Mesenchymal stem cell (in vitro differentiated cells and primary cell): ENCODE measurements around the gene MPP2.

Source experiments
- DNase-seq: peaks from one replicate; pipeline ENCODE4 v3.0.0-alpha.2; 2013
- H2AFZ ChIP-seq: one replicate; pipeline ENCODE4 v1.6.1; 2013; ENCODE audit warnings: low read depth, mild to moderate bottlenecking, control low read depth, inconsistent platforms, low read length, moderate library complexity
- H2AK5ac ChIP-seq: 2 replicates; pipeline ENCODE4 v1.6.1; 2013; ENCODE audit warnings: low read length, moderate library complexity, mild to moderate bottlenecking, inconsistent platforms; ENCODE audit not compliant: severe bottlenecking
- H2BK120ac ChIP-seq: one replicate; pipeline ENCODE4 v1.6.1; 2013; ENCODE audit warnings: low read depth, mild to moderate bottlenecking, inconsistent platforms, low read length, moderate library complexity
- H2BK12ac ChIP-seq, 2 experiments: one replicate each; pipeline ENCODE4 v1.6.1; 2013; ENCODE audit warnings: inconsistent platforms in 2 of 2, low read length in 2 of 2, mild to moderate bottlenecking in 2 of 2, moderate library complexity in 2 of 2, control low read depth in 1 of 2
- H2BK15ac ChIP-seq: one replicate; pipeline ENCODE4 v1.6.1; 2013; ENCODE audit warnings: mild to moderate bottlenecking, low read depth, inconsistent platforms; ENCODE audit not compliant: poor library complexity, severe bottlenecking
- H2BK5ac ChIP-seq: 2 replicates; pipeline ENCODE4 v1.6.1; 2013; ENCODE audit warnings: low read depth, mild to moderate bottlenecking, low read length, control low read depth, inconsistent platforms; ENCODE audit not compliant: poor library complexity, severe bottlenecking
- H3K14ac ChIP-seq, 2 experiments: one replicate each; pipeline ENCODE4 v1.6.1; 2013; ENCODE audit warnings: inconsistent platforms in 2 of 2, low read length in 2 of 2, control low read depth in 1 of 2, mild to moderate bottlenecking in 1 of 2, moderate library complexity in 1 of 2
- H3K18ac ChIP-seq, 2 experiments: one replicate each; pipeline ENCODE4 v1.6.1; 2013; ENCODE audit warnings: inconsistent platforms in 2 of 2, low read length in 2 of 2, control low read depth in 1 of 2, low read depth in 1 of 2, mild to moderate bottlenecking in 1 of 2
- H3K23ac ChIP-seq, 2 experiments: one replicate each; pipeline ENCODE4 v1.6.1; 2013; ENCODE audit warnings: inconsistent platforms in 2 of 2, low read length in 2 of 2, mild to moderate bottlenecking in 2 of 2, moderate library complexity in 2 of 2, control low read depth in 1 of 2
- H3K27ac ChIP-seq: 2 replicates; pipeline ENCODE4 v1.5.1; 2013; ENCODE audit warnings: mild to moderate bottlenecking, moderate library complexity, low read length, control low read depth, inconsistent platforms; ENCODE audit not compliant: poor library complexity, severe bottlenecking
- H3K27me3 ChIP-seq, 2 experiments: 2 replicates each; pipeline versions ENCODE4 v1.6.1 to v1.7.0; 2013; ENCODE audit warnings: low read length in 2 of 2, mild to moderate bottlenecking in 2 of 2, moderate library complexity in 2 of 2, control low read depth in 1 of 2, inconsistent platforms in 1 of 2; ENCODE audit not compliant: control insufficient read depth in 1 of 2, insufficient read depth in 1 of 2
- H3K36me3 ChIP-seq, 2 experiments: 2 replicates each; pipeline versions ENCODE4 v1.6.1 to v1.7.0; 2013; ENCODE audit warnings: low read length in 2 of 2, control low read depth in 1 of 2, inconsistent platforms in 1 of 2, low read depth in 1 of 2, mild to moderate bottlenecking in 1 of 2; ENCODE audit not compliant: insufficient read depth in 2 of 2, control insufficient read depth in 1 of 2
- H3K4ac ChIP-seq, 2 experiments: one replicate each; pipeline ENCODE4 v1.6.1; 2013; ENCODE audit warnings: inconsistent platforms in 2 of 2, low read length in 2 of 2, mild to moderate bottlenecking in 2 of 2, moderate library complexity in 2 of 2, control low read depth in 1 of 2, low read depth in 1 of 2
- H3K4me1 ChIP-seq: 2 replicates; pipeline ENCODE4 v1.6.1; 2013; ENCODE audit warnings: low read depth, low read length, control low read depth; ENCODE audit not compliant: control insufficient read depth, insufficient read depth
- H3K4me2 ChIP-seq: 2 replicates; pipeline ENCODE4 v1.6.1; 2013; ENCODE audit warnings: low read length, mild to moderate bottlenecking, inconsistent platforms; ENCODE audit not compliant: poor library complexity, severe bottlenecking
- H3K4me3 ChIP-seq, 2 experiments: 2 replicates each; pipeline versions ENCODE4 v1.5.1 to v1.7.0; 2013; ENCODE audit warnings: low read length in 2 of 2, mild to moderate bottlenecking in 2 of 2, control low read depth in 1 of 2, low read depth in 1 of 2; ENCODE audit not compliant: insufficient read depth in 1 of 2
- H3K79me1 ChIP-seq: replicated peaks from 2 replicates; pipeline ENCODE4 v1.6.1; 2013; ENCODE audit warnings: mild to moderate bottlenecking, control low read depth, low read length, inconsistent platforms; ENCODE audit not compliant: poor library complexity, severe bottlenecking
- H3K9ac ChIP-seq: 2 replicates; pipeline ENCODE4 v1.7.0; 2013; ENCODE audit warnings: mild to moderate bottlenecking, low read length, moderate library complexity
- H3K9me3 ChIP-seq: 2 replicates; pipeline ENCODE4 v1.7.0; 2013; ENCODE audit warnings: mild to moderate bottlenecking, low read length; ENCODE audit not compliant: control insufficient read depth
- H4K8ac ChIP-seq: one replicate; pipeline ENCODE4 v1.6.1; 2013; ENCODE audit warnings: inconsistent platforms, mild to moderate bottlenecking, low read length, moderate library complexity
- H4K91ac ChIP-seq: one replicate; pipeline ENCODE4 v1.6.1; 2013; ENCODE audit warnings: mild to moderate bottlenecking, low read length, inconsistent platforms
- WGBS: methylation state at CpG from one replicate; pipeline ENCODE4 v1.1.7; 2013; ENCODE audit warnings: mixed read lengths; 5-methylcytosine and 5-hydroxymethylcytosine counted together

Gene MPP2

DNA sequence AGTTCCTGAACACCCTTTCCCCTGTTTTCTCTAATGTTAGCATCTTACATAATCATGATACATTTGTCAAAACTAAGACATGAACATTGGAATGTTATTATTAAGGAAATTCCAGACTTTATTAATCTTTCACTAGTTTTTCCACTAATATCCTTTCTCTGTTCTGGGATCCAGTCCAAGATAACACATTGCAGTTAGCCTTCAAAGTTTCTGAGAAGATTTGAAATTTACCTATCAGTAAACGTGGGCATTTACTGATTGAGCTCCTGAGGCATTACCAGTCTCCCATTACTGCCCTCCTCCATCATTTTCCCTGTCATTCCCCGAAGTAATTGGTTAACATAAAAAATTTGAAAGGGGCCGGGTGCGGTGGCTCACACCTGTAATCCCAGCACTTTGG is 66.1 kb downstream of the MPP2 start:
- Histone ChIP-seq H3K9ac (no peak overlapping the region), H3K36me3 (no peaks in the 10 kb centered on the region)
- no peak for DNase-seq

DNA sequence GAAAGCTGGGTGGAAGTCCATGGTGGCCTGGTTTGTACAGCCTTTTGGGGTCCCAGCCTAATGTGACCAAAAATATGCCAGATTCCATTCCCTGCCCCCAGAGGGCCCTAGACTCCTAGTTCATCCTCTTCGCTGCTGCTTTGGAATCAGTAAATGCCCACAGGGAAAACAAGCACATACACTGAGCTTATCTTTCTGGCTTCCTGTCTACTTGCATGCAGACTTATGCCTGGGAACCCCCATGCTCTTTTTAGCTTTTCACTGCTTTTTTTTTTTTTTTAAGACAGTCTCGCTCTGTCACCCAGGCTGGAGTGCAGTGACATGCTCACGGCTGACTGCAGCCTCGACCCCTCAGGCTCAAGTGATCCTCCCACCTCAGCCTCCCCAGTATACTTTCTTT is 66.5 kb downstream of the MPP2 start:
- Histone ChIP-seq H3K9ac (no peak overlapping the region), H4K8ac (no peak overlapping the region), H3K18ac (no peak overlapping the region), H3K27me3 (peaks cover 5 to 21% of the 10 kb centered on the region in 2 experiments), H2AFZ (no peak overlapping the region), H2AK5ac (no peak overlapping the region), H2BK15ac (no peak overlapping the region), H3K23ac (no peak overlapping the region), H3K4ac (no peak overlapping the region), H3K4me1 (peaks cover 14% of the 10 kb centered on the region), H3K27ac (no peak overlapping the region), H2BK12ac (no peak overlapping the region), H3K79me1 (no peaks in the 10 kb centered on the region), H3K36me3 (no peaks in the 10 kb centered on the region), H3K14ac (no peak overlapping the region), H2BK120ac (no peak overlapping the region), H2BK5ac (no peak overlapping the region), H4K91ac (no peak overlapping the region), H3K9me3 (no peaks in the 10 kb centered on the region), H3K4me3 (no peak overlapping the region), H3K4me2 (no peak overlapping the region)
- 26% methylated on average over 1 of the region's 4 CpGs for WGBS
- DNase-seq: peak; percentile 42

More for the DNA sequence above, 66.1 kb downstream of the MPP2 start:
- Histone ChIP-seq H3K18ac (no peak overlapping the region), H3K27me3 (peaks cover 5 to 21% of the 10 kb centered on the region in 2 experiments), H3K4me2 (no peak overlapping the region), H3K14ac (no peak overlapping the region), H3K79me1 (no peaks in the 10 kb centered on the region), H3K4ac (no peak overlapping the region), H3K4me3 (no peak overlapping the region), H3K27ac (peak overlapping the region; percentile 8), H2AK5ac (no peak overlapping the region), H2BK120ac (no peak overlapping the region), H2BK15ac (no peak overlapping the region), H2AFZ (no peak overlapping the region), H3K23ac (no peak overlapping the region), H4K8ac (no peak overlapping the region), H4K91ac (no peak overlapping the region), H2BK12ac (no peak overlapping the region), H2BK5ac (no peak overlapping the region), H3K9me3 (no peaks in the 10 kb centered on the region), H3K4me1 (peaks cover 16% of the 10 kb centered on the region)
- WGBS: 94% methylated on average over 4 of the region's 4 CpGs

DNA sequence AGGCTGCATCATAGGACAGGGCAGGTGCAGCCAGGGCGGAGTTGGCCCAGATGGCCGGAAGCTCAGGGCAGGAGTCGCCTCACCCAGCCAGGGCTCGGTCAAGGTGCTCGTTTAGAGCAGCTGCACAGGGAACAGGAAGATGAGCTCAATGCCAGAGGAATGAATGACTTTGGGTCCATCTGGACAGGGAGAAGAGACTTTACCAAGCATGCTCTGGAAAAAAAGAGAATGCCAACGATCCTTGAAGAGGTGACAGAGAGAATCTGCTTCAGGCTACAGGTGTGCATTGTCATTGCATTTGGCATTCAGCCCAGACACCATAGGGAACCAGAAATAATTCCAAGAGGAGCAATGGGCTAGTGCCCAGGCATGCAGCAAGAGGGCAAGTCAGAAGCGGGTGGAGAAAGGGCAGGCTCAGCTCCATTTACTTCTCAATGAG is 67.6 kb downstream of the MPP2 start:
- H2AFZ ChIP-seq: no peak overlapping the region
- H2BK120ac ChIP-seq: no peak overlapping the region
- H3K4me3 ChIP-seq: no peak overlapping the region
- no peak overlapping the region for H4K8ac ChIP-seq
- no peak overlapping the region for H3K4ac ChIP-seq
- H3K4me1 ChIP-seq: peaks cover 13% of the 10 kb centered on the region
- no peak overlapping the region for H3K23ac ChIP-seq
- WGBS: 73% methylated on average over 7 of the region's 7 CpGs
- no peak overlapping the region for H2BK15ac ChIP-seq
- no peak overlapping the region for H2BK5ac ChIP-seq
- no peaks in the 10 kb centered on the region for H3K36me3 ChIP-seq
- no peak overlapping the region for H2BK12ac ChIP-seq
- no peak overlapping the region for H3K4me2 ChIP-seq
- no peak overlapping the region for H4K91ac ChIP-seq
- peaks cover 5 to 21% of the 10 kb centered on the region in 2 experiments for H3K27me3 ChIP-seq
- H2AK5ac ChIP-seq: no peak overlapping the region
- no peak overlapping the region for H3K27ac ChIP-seq
- H3K9ac ChIP-seq: no peak overlapping the region
- no peak overlapping the region for H3K14ac ChIP-seq
- no peak for DNase-seq
- no peak overlapping the region for H3K18ac ChIP-seq
- H3K9me3 ChIP-seq: no peaks in the 10 kb centered on the region
- H3K79me1 ChIP-seq: no peaks in the 10 kb centered on the region

DNA sequence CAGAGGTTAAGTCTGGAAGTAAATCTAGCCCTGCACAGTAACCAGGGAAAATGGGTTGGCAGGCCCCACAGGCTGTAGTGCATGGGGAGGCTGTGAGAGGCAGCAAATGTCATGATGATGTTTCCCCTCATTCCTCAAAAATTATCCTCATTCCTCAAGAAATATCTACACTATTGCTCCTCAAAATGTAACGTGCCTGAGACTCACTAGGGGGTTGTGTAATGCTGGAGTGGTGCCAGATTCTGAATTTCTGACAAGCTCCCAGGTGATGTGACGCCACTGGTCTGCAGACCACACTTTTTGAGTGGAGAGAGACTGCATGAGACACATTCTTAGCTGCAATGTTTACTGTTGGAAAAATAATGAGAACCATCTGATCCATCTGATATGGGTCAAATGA is 73.2 kb downstream of the MPP2 start:
- Histone ChIP-seq H2AK5ac (no peak overlapping the region), H3K4me1 (peaks cover 14% of the 10 kb centered on the region), H3K18ac (no peak overlapping the region), H2BK12ac (no peak overlapping the region), H3K4me2 (no peak overlapping the region), H2BK15ac (no peak overlapping the region), H3K23ac (no peak overlapping the region), H3K27ac (no peak overlapping the region), H3K27me3 (no peaks in the 10 kb centered on the region), H3K14ac (no peak overlapping the region), H2BK120ac (no peak overlapping the region), H3K79me1 (peaks cover 3% of the 10 kb centered on the region), H4K8ac (no peak overlapping the region), H3K4ac (no peak overlapping the region), H3K4me3 (peak overlapping the region in 1 of 2 experiments; percentile 81), H3K36me3 (peaks cover 23 to 25% of the 10 kb centered on the region in 2 experiments), H3K9me3 (no peaks in the 10 kb centered on the region), H2AFZ (no peak overlapping the region), H2BK5ac (no peak overlapping the region), H3K9ac (no peak overlapping the region), H4K91ac (no peak overlapping the region)
- no peak for DNase-seq
- 85% methylated on average over 2 of the region's 2 CpGs for WGBS
